ENCODE measurements around the gene GJB3. TPM values are rescaled to one million over a fixed set of nuclear protein-coding genes. Genes with fewer than 3 reads are reported as not detected.

Gene GJB3
- total RNA-seq, 1 experiment from 2014 or later: 89.9 TPM

DNA sequence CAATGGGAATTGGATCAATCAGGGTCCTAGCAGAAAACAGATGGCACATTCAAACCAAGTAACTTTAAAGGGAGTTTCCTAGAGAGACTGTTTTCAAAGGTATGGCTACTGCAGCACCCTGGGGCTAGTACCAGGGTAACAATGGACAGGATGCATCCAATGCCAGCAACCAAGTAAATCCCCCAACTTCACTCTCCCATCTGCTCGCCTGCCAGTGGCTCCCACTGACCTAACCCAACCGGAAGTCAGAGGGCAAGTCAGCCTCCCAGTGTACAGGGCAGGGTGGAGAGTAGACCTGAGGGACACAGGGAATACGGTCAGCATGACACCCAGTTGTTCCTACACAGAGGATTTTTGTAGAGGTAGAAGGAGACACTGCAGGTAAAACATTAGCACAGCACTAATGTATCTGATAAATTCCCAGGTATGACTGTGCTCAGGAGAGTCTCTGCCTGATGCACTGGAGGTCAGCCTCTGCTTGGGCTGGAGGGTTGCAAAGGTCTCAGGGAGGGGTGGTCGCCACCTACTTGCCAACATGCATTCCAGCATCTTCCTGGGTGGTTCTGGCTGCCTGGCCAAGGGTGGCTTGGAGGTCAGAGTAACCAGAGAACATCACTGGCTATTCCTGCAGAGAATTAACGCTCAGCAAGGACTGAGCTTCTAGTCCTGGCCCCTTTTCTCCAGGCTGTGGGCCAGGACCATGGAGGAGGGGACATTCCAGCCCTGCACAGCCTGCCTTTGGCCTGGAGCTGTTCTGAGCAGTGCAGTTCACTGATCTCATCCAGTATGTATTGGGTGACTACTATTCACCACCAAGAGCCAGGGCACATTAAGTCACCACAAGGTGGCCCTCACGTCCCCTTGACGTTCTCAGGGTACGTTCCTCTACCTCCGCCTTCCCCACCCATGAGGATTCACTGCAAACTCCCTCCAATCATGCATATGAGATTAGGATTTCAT lies 6.7 kb downstream of the GJB3 start:
- no peak for ATAC-seq

DNA sequence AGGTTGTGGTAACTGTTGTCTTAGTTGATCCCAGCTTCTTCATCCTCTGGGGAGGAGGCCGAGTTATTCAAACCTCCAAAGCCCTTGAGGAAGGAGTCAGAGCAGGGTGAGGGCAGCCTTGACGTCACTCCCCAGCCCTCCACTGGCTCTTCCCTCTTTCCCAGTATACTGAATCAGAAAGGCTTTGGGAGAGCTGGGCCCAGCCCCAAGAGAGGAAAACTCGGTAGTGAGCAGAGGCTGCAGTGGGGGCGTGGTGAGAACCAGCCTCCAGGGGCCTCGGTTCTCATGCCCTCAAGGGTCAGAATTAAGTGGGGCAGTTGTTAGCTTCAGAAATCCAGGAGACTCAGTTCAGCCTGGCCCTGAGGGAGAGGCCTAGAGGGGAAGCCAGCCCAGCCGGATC lies 10.0 kb downstream of the GJB3 start:
- CTCF ChIA-PET: no interaction called here
- no peak for DNase-seq
- no peak overlapping the region for H3K4me2 ChIP-seq (ENCODE audit: low read length)
- POLR2A ChIA-PET (ENCODE audit: unreplicated experiment): no interaction called here
- intact Hi-C loops (cut with micrococcal nuclease): no loop called here
- H3K36me3 ChIP-seq (ENCODE audit: low read depth, low read length): peaks cover 8% of the 10 kb centered on the region
- no peak for ATAC-seq
- H2AFZ ChIP-seq (ENCODE audit: low read length): no peak overlapping the region
- no peak overlapping the region for H3K9ac ChIP-seq (ENCODE audit: low read length)
- H3K4me3 ChIP-seq (ENCODE audit: low read length): no peak overlapping the region
- no TSS peak for BruUV-seq (replicated peaks)
- H3K4me1 ChIP-seq (ENCODE audit: insufficient read depth, low read length): peaks cover 15% of the 10 kb centered on the region
- no peaks in the 10 kb centered on the region for H3K9me2 ChIP-seq (replicated peaks; ENCODE audit: low read length)
- H3F3A ChIP-seq (ENCODE audit: low read length, unreplicated experiment): no peaks in the 10 kb centered on the region
- no peaks in the 10 kb centered on the region for H3K9me3 ChIP-seq (ENCODE audit: low read length)
- TF ChIP-seq EZH2 (IDR thresholded peaks at IDR 0.05; ENCODE audit: low read length, unreplicated experiment): no peak
- TF ChIP-seq, protein P1, sequence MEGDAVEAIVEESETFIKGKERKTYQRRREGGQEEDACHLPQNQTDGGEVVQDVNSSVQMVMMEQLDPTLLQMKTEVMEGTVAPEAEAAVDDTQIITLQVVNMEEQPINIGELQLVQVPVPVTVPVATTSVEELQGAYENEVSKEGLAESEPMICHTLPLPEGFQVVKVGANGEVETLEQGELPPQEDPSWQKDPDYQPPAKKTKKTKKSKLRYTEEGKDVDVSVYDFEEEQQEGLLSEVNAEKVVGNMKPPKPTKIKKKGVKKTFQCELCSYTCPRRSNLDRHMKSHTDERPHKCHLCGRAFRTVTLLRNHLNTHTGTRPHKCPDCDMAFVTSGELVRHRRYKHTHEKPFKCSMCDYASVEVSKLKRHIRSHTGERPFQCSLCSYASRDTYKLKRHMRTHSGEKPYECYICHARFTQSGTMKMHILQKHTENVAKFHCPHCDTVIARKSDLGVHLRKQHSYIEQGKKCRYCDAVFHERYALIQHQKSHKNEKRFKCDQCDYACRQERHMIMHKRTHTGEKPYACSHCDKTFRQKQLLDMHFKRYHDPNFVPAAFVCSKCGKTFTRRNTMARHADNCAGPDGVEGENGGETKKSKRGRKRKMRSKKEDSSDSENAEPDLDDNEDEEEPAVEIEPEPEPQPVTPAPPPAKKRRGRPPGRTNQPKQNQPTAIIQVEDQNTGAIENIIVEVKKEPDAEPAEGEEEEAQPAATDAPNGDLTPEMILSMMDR (conservative IDR thresholded peaks at IDR 0.05; ENCODE audit: low read depth, low read length): no peak
- TF ChIP-seq EZH2phosphoT487 (IDR thresholded peaks at IDR 0.05; ENCODE audit: borderline replicate concordance, low read length): no peak
- 0 out of 2 replicates have a peak, but pooled peaks cover 6% of the 10 kb centered on the region for H4K20me1 ChIP-seq (ENCODE audit: low read length)
- no peaks in the 10 kb centered on the region for H3K27me3 ChIP-seq (ENCODE audit: low read length)
- H3K79me2 ChIP-seq (ENCODE audit: low read length): no peaks in the 10 kb centered on the region
- no peak overlapping the region for H3K27ac ChIP-seq (ENCODE audit: low read length)

More for the DNA sequence above, 6.7 kb downstream of the GJB3 start:
- TF ChIP-seq EZH2phosphoT487 (IDR thresholded peaks at IDR 0.05; ENCODE audit: borderline replicate concordance, low read length): no peak
- TF ChIP-seq EZH2 (IDR thresholded peaks at IDR 0.05; ENCODE audit: low read length, unreplicated experiment): no peak
- TF ChIP-seq, protein P1 (conservative IDR thresholded peaks at IDR 0.05; ENCODE audit: low read depth, low read length): peak; percentile 46
- Histone ChIP-seq H3F3A (ENCODE audit: low read length, unreplicated experiment) (no peaks in the 10 kb centered on the region), H3K4me3 (ENCODE audit: low read length) (no peak overlapping the region), H3K27me3 (ENCODE audit: low read length) (no peaks in the 10 kb centered on the region), H2AFZ (ENCODE audit: low read length) (no peak overlapping the region), H3K9ac (ENCODE audit: low read length) (no peak overlapping the region; the same call in 1 of the 2 replicates), H3K4me2 (ENCODE audit: low read length) (no peak overlapping the region), H3K36me3 (ENCODE audit: low read depth, low read length) (peaks cover 29% of the 10 kb centered on the region), H3K27ac (ENCODE audit: low read length) (peak overlapping the region; percentile 80), H3K79me2 (ENCODE audit: low read length) (peaks cover 31% of the 10 kb centered on the region), H3K9me3 (ENCODE audit: low read length) (no peaks in the 10 kb centered on the region), H4K20me1 (ENCODE audit: low read length) (0 out of 2 replicates have a peak, but pooled peaks cover 7% of the 10 kb centered on the region), H3K9me2 (replicated peaks; ENCODE audit: low read length) (no peaks in the 10 kb centered on the region), H3K4me1 (ENCODE audit: insufficient read depth, low read length) (peaks cover 46% of the 10 kb centered on the region)
- no peak for DNase-seq
- intact Hi-C loops (cut with micrococcal nuclease): loop anchor here (2.0 kb wide), 1 partner anchor 35 kb away; no protein-coding TSS in a partner anchor
- ChIA-PET POLR2A (ENCODE audit: unreplicated experiment) (no interaction called here), CTCF (interaction anchor here (0.6 to 0.9 kb wide), 3 partner anchors 41 to 144 kb away, joined by 3 to 4 read pairs (median 3); no protein-coding TSS in a partner anchor)
- no TSS peak for BruUV-seq (replicated peaks)

DNA sequence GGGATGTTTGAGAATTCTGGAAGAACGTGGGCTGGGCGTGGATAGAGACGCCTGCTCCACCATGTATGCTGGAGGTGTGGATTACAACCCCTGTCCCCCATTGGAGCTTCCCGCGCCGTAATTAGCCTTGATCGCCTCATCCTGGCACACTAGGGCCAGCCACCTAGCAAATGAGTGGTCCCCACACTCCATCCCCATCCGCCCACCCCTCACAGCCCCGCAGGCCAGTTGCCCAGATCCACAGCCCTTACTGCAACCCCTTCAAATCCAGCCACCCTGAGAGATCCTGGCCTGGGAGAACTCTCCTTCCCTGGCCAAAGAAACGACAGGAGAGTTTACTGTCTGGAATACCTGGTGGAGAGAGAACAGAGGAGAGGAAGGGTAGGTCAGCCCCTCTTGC lies 11.4 kb downstream of the GJB3 start:
- Histone ChIP-seq H4K20me1 (ENCODE audit: low read length) (no peaks in the 10 kb centered on the region), H3K27me3 (ENCODE audit: low read length) (no peaks in the 10 kb centered on the region), H3K9me3 (ENCODE audit: low read length) (no peaks in the 10 kb centered on the region), H3K27ac (ENCODE audit: low read length) (no peak overlapping the region), H3K4me2 (ENCODE audit: low read length) (no peak overlapping the region), H3K36me3 (ENCODE audit: low read depth, low read length) (no peaks in the 10 kb centered on the region), H3K9ac (ENCODE audit: low read length) (no peak overlapping the region), H3F3A (ENCODE audit: low read length, unreplicated experiment) (no peaks in the 10 kb centered on the region), H3K4me3 (ENCODE audit: low read length) (no peak overlapping the region), H3K9me2 (replicated peaks; ENCODE audit: low read length) (no peaks in the 10 kb centered on the region), H2AFZ (ENCODE audit: low read length) (no peak overlapping the region), H3K79me2 (ENCODE audit: low read length) (no peaks in the 10 kb centered on the region), H3K4me1 (ENCODE audit: insufficient read depth, low read length) (peaks cover 4% of the 10 kb centered on the region; the same call in 1 of the 2 replicates)
- ChIA-PET POLR2A (ENCODE audit: unreplicated experiment) (no interaction called here), CTCF (no interaction called here)
- intact Hi-C loops (cut with micrococcal nuclease): no loop called here
- no peak for DNase-seq
- no TSS peak for BruUV-seq (replicated peaks)
- ATAC-seq: no peak
- TF ChIP-seq EZH2 (IDR thresholded peaks at IDR 0.05; ENCODE audit: low read length, unreplicated experiment) (no peak), EZH2phosphoT487 (IDR thresholded peaks at IDR 0.05; ENCODE audit: borderline replicate concordance, low read length) (no peak)
- TF ChIP-seq, protein P1 (conservative IDR thresholded peaks at IDR 0.05; ENCODE audit: low read depth, low read length): no peak

All from PC-3 (cell line).